GM13977 (cell line): ENCODE measurements around the gene ZNF512B.

Source experiments
- DNase-seq: peaks from one replicate; pipeline ENCODE4 v3.0.0; 2012; ENCODE audit warnings: low spot score
- CTCF ChIP-seq: IDR thresholded peaks from 2 replicates; pipeline ENCODE4 v1.5.1; 2012; ENCODE audit warnings: mild to moderate bottlenecking, control low read depth; ENCODE audit not compliant: insufficient read depth; ENCODE audit errors: extremely low read depth, missing control alignments
- in situ Hi-C: fragments of 300-500 bp; cut with MboI; formaldehyde crosslinking; loops from one replicate; pipeline ENCODE4 v1.12.0; 2022; ENCODE audit warnings: low sequenced_read_pairs, low pct_unique_long_range_greater_than_20kb, mixed read lengths, inconsistent platforms; ENCODE audit not compliant: unreplicated experiment

ZNF512B gene

GRCh38 chr20:63982937-63983336 lies 13.2 kb upstream of the ZNF512B start:
- in situ Hi-C loops: no loop called here
- DNase-seq: no peak
- no peak for TF ChIP-seq CTCF

- peak; percentile 99 for DNase-seq
- in situ Hi-C loops: no loop called here
- peak; percentile 90 for TF ChIP-seq CTCF
These were observed 11.3 kb upstream of the ZNF512B start, which contains the start of gene PRPF6 for GRCh38 chr20:63980806-63981728. Gene PRPF6 (plus strand): TSS chr20:63981132. CDS start chr20:63981246, 114 bp downstream.

- no peak for TF ChIP-seq CTCF
- in situ Hi-C loops: no loop called here
- DNase-seq: peak; percentile 66
These were observed 10.6 kb upstream of the ZNF512B start for GRCh38 chr20:63980317-63980805.

GRCh38 chr20:63979557-63980316 lies 10.0 kb upstream of the ZNF512B start, which contains the start of gene SAMD10:
Gene SAMD10 (minus strand): TSS chr20:63979642. CDS start chr20:63979467, 175 bp downstream.
- in situ Hi-C loops: no loop called here
- peak; percentile 89 for DNase-seq
- TF ChIP-seq CTCF: no peak

- in situ Hi-C loops: no loop called here
- peak; percentile 52 for DNase-seq
- TF ChIP-seq CTCF: no peak
These were observed 9.5 kb upstream of the ZNF512B start for GRCh38 chr20:63979229-63979556.

GRCh38 chr20:63978319-63979228 lies 8.8 kb upstream of the ZNF512B start:
- TF ChIP-seq CTCF: no peak
- in situ Hi-C loops: no loop called here
- peak; percentile 80 for DNase-seq
